CMK (cell line): Measurements from ENCODE around the gene CTTN.
"Not testable (repeated sequence)": the region's sequence is repeated elsewhere in the genome, so short reads cannot be mapped to it uniquely, and the experiment has no call there.

ENCODE experiments used
- DNase-seq: peaks from one replicate; pipeline ENCODE4 v3.0.0-alpha.2; 2010; ENCODE audit warnings: low read depth

Gene CTTN

GRCh38 chr11:70381872-70382861, 16.2 kb upstream of the CTTN start:
- DNase-seq: no peak

- no peak for DNase-seq
Measured at GRCh38 chr11:70383664-70384565, 14.4 kb upstream of the CTTN start.

- DNase-seq: no peak
Measured at GRCh38 chr11:70384566-70385152, 13.7 kb upstream of the CTTN start.

- DNase-seq: no peak
Measured at GRCh38 chr11:70387564-70387963, 10.8 kb upstream of the CTTN start.

- DNase-seq: no peak
Measured at GRCh38 chr11:70389201-70389600, 9.1 kb upstream of the CTTN start.

GRCh38 chr11:70390882-70391281, 7.4 kb upstream of the CTTN start:
- not testable (repeated sequence) for DNase-seq

GRCh38 chr11:70394211-70394950, 3.9 kb upstream of the CTTN start:
- no peak for DNase-seq

GRCh38 chr11:70397336-70397982, 870 bp upstream of the CTTN start:
- peak; percentile 73 for DNase-seq

- no peak for DNase-seq
Measured at GRCh38 chr11:70398834-70399680, 728 bp downstream of the CTTN start.

- no peak for DNase-seq
Measured at GRCh38 chr11:70399681-70400112, 1.4 kb downstream of the CTTN start.

GRCh38 chr11:70400643-70401042, 2.3 kb downstream of the CTTN start:
- DNase-seq: no peak

GRCh38 chr11:70402016-70402415, 3.7 kb downstream of the CTTN start:
- no peak for DNase-seq

- DNase-seq: no peak
Measured at GRCh38 chr11:70402685-70403084, 4.4 kb downstream of the CTTN start.

- no peak for DNase-seq
Measured at GRCh38 chr11:70404244-70404643, 5.9 kb downstream of the CTTN start.

- no peak for DNase-seq
Measured at GRCh38 chr11:70405679-70406395, 7.5 kb downstream of the CTTN start.

GRCh38 chr11:70407121-70407520, 8.8 kb downstream of the CTTN start:
- no peak for DNase-seq

GRCh38 chr11:70407814-70408213, 9.5 kb downstream of the CTTN start:
- no peak for DNase-seq

- not testable (repeated sequence) for DNase-seq
Measured at GRCh38 chr11:70408326-70408725, 10.0 kb downstream of the CTTN start.

- no peak for DNase-seq
Measured at GRCh38 chr11:70409437-70409836, 11.1 kb downstream of the CTTN start.
